HL-60 (cell line): ENCODE measurements around the gene KLF1.
A peak's percentile ranks its signal among the peaks of the same experiment; 100 is the strongest.

Experiments used
- DNase-seq, 2 experiments: peaks; one replicate each; pipeline ENCODE4 v3.0.0-alpha.2; 2010 to 2020; ENCODE audit warnings: low read depth in 1 of 2, low spot score in 1 of 2
- H3K27ac ChIP-seq: fragments of 250-450 bp; sonication (Bioruptor Pico); replicated peaks from 2 replicates; pipeline ENCODE4 v1.5.1; 2020; ENCODE audit warnings: mild to moderate bottlenecking, moderate library complexity
- H3K27me3 ChIP-seq: fragments of 250-450 bp; sonication (Bioruptor Pico); 2 replicates; pipeline ENCODE4 v1.5.1; 2021; ENCODE audit warnings: mild to moderate bottlenecking, moderate library complexity; ENCODE audit not compliant: insufficient read depth, poor library complexity, severe bottlenecking
- H3K4me3 ChIP-seq: replicated peaks from 2 replicates; pipeline ENCODE4 v1.5.1; 2011; ENCODE audit warnings: mild to moderate bottlenecking, control low read depth, low read length; ENCODE audit not compliant: insufficient read depth
- GABPA ChIP-seq: IDR thresholded peaks from 2 replicates; pipeline ENCODE4 v1.6.1; 2012; ENCODE audit warnings: low read depth
- POLR2AphosphoS5 ChIP-seq: IDR thresholded peaks from 2 replicates; pipeline ENCODE4 v1.6.1; 2012; ENCODE audit warnings: low read depth
- SPI1 ChIP-seq: IDR thresholded peaks from 2 replicates; pipeline ENCODE4 v1.6.1; 2012; ENCODE audit warnings: low read depth, mild to moderate bottlenecking, borderline replicate concordance
- TF ChIP-seq, protein P1 (sequence below): IDR thresholded peaks from one replicate; pipeline ENCODE4 v1.5.1; 2011; ENCODE audit warnings: low read length, control low read depth, inconsistent platforms; ENCODE audit not compliant: insufficient read depth
- TF ChIP-seq, protein P2 (sequence below): IDR thresholded peaks from 2 replicates; pipeline ENCODE4 v1.6.1; 2012; ENCODE audit warnings: low read depth; ENCODE audit not compliant: insufficient replicate concordance

The KLF1 gene

GRCh38 chr19:12933287-12934072 lies 46.5 kb upstream of the KLF1 start, which contains the start of gene FARSA:
Gene FARSA (minus strand): TSS chr19:12933711. CDS start chr19:12933696, 15 bp downstream.
- Histone ChIP-seq H3K27me3 (no peaks in the 10 kb centered on the region), H3K4me3 (peak within 1 kb of the TSS; percentile 97), H3K27ac (peak within 1 kb of the TSS; percentile 94)
- peak; percentile 93 to 94 for DNase-seq
- 0 out of 2 replicates have a peak, but pooled peaks have one; percentile 4 for TF ChIP-seq SPI1
- peak; percentile 93 for TF ChIP-seq GABPA
- TF ChIP-seq, protein P1, sequence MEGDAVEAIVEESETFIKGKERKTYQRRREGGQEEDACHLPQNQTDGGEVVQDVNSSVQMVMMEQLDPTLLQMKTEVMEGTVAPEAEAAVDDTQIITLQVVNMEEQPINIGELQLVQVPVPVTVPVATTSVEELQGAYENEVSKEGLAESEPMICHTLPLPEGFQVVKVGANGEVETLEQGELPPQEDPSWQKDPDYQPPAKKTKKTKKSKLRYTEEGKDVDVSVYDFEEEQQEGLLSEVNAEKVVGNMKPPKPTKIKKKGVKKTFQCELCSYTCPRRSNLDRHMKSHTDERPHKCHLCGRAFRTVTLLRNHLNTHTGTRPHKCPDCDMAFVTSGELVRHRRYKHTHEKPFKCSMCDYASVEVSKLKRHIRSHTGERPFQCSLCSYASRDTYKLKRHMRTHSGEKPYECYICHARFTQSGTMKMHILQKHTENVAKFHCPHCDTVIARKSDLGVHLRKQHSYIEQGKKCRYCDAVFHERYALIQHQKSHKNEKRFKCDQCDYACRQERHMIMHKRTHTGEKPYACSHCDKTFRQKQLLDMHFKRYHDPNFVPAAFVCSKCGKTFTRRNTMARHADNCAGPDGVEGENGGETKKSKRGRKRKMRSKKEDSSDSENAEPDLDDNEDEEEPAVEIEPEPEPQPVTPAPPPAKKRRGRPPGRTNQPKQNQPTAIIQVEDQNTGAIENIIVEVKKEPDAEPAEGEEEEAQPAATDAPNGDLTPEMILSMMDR: no peak
- TF ChIP-seq, protein P2, sequence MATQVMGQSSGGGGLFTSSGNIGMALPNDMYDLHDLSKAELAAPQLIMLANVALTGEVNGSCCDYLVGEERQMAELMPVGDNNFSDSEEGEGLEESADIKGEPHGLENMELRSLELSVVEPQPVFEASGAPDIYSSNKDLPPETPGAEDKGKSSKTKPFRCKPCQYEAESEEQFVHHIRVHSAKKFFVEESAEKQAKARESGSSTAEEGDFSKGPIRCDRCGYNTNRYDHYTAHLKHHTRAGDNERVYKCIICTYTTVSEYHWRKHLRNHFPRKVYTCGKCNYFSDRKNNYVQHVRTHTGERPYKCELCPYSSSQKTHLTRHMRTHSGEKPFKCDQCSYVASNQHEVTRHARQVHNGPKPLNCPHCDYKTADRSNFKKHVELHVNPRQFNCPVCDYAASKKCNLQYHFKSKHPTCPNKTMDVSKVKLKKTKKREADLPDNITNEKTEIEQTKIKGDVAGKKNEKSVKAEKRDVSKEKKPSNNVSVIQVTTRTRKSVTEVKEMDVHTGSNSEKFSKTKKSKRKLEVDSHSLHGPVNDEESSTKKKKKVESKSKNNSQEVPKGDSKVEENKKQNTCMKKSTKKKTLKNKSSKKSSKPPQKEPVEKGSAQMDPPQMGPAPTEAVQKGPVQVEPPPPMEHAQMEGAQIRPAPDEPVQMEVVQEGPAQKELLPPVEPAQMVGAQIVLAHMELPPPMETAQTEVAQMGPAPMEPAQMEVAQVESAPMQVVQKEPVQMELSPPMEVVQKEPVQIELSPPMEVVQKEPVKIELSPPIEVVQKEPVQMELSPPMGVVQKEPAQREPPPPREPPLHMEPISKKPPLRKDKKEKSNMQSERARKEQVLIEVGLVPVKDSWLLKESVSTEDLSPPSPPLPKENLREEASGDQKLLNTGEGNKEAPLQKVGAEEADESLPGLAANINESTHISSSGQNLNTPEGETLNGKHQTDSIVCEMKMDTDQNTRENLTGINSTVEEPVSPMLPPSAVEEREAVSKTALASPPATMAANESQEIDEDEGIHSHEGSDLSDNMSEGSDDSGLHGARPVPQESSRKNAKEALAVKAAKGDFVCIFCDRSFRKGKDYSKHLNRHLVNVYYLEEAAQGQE: peak; percentile 79
- TF ChIP-seq POLR2AphosphoS5: peak; percentile 100

- peak overlapping the region; percentile 97 for H3K4me3 ChIP-seq
- H3K27ac ChIP-seq: peak overlapping the region; percentile 94
- TF ChIP-seq, protein P1: no peak
- TF ChIP-seq SPI1 (peak; percentile 67; the same call in 1 of the 2 replicates), POLR2AphosphoS5 (no peak)
- no peaks in the 10 kb centered on the region for H3K27me3 ChIP-seq
- DNase-seq: no peak
Observed at GRCh38 chr19:12932392-12933286, 45.6 kb upstream of the KLF1 start.

GRCh38 chr19:12930002-12930645 lies 43.1 kb upstream of the KLF1 start:
- peak overlapping the region; percentile 94 for H3K27ac ChIP-seq
- no peaks in the 10 kb centered on the region for H3K27me3 ChIP-seq
- TF ChIP-seq SPI1 (peak; percentile 49; the same call in 1 of the 2 replicates), GABPA (no peak), POLR2AphosphoS5 (peak; percentile 73)
- TF ChIP-seq, protein P1: peak; percentile 19
- H3K4me3 ChIP-seq: no peak overlapping the region
- peak in 1 of 2 experiments; percentile 73 for DNase-seq
